H9 (cell line): ENCODE measurements around the gene C17orf107. TPM values are rescaled to one million over a fixed set of nuclear protein-coding genes. Genes with fewer than 3 reads are reported as not detected.
"Not testable (repeated sequence)": the region's sequence is repeated elsewhere in the genome, so short reads cannot be mapped to it uniquely, and the experiment has no call there.

Source experiments
- DNase-seq: peaks from one replicate; pipeline ENCODE4 v3.0.0-alpha.2; 2017
- H2AFZ ChIP-seq: one replicate; pipeline ENCODE4 v1.6.1; 2013; ENCODE audit warnings: mild to moderate bottlenecking, low read length, control low read depth, moderate library complexity
- H2AK5ac ChIP-seq: 2 replicates; pipeline ENCODE4 v1.6.1; 2013; ENCODE audit warnings: low read length, control low read depth, mixed read lengths; ENCODE audit not compliant: insufficient read length
- H2BK120ac ChIP-seq: one replicate; pipeline ENCODE4 v1.6.1; 2013; ENCODE audit warnings: low read depth, mild to moderate bottlenecking, low read length, control low read depth, inconsistent platforms; ENCODE audit not compliant: poor library complexity, severe bottlenecking
- H2BK12ac ChIP-seq: 2 replicates; pipeline ENCODE4 v1.6.1; 2013; ENCODE audit warnings: low read length, control low read depth, mixed read lengths, low read depth; ENCODE audit not compliant: insufficient read length
- H2BK15ac ChIP-seq: 2 replicates; pipeline ENCODE4 v1.6.1; 2013; ENCODE audit warnings: low read depth, low read length, control low read depth
- H2BK20ac ChIP-seq: one replicate; pipeline ENCODE4 v1.6.1; 2013; ENCODE audit warnings: low read depth, mild to moderate bottlenecking, low read length, control low read depth, inconsistent platforms; ENCODE audit not compliant: poor library complexity, severe bottlenecking
- H2BK5ac ChIP-seq: 2 replicates; pipeline ENCODE4 v1.6.1; 2013; ENCODE audit warnings: low read length, control low read depth, mixed read lengths; ENCODE audit not compliant: insufficient read length
- H3K14ac ChIP-seq: 2 replicates; pipeline ENCODE4 v1.6.1; 2013; ENCODE audit warnings: low read length, control low read depth; ENCODE audit not compliant: insufficient read depth
- H3K18ac ChIP-seq: 2 replicates; pipeline ENCODE4 v1.6.1; 2013; ENCODE audit warnings: low read depth, mild to moderate bottlenecking, mixed read lengths, low read length, control low read depth; ENCODE audit not compliant: insufficient read length
- H3K23ac ChIP-seq: 2 replicates; pipeline ENCODE4 v1.6.1; 2013; ENCODE audit warnings: low read length, control low read depth, mixed read lengths, low read depth; ENCODE audit not compliant: insufficient read length
- H3K23me2 ChIP-seq: 2 replicates; pipeline ENCODE4 v1.6.1; 2013; ENCODE audit warnings: low read depth, mild to moderate bottlenecking, mixed read lengths, low read length, control low read depth; ENCODE audit not compliant: insufficient read length, poor library complexity, severe bottlenecking
- H3K27ac ChIP-seq: 2 replicates; pipeline ENCODE4 v1.5.1; 2013; ENCODE audit warnings: low read length, control low read depth, mixed read lengths, low read depth; ENCODE audit not compliant: insufficient read length
- H3K27me3 ChIP-seq: 2 replicates; pipeline ENCODE4 v1.6.1; 2013; ENCODE audit warnings: low read length, control low read depth, inconsistent platforms; ENCODE audit not compliant: insufficient read depth
- H3K4ac ChIP-seq: 2 replicates; pipeline ENCODE4 v1.6.1; 2013; ENCODE audit warnings: low read depth, mild to moderate bottlenecking, control low read depth, inconsistent platforms, low read length, moderate library complexity
- H3K4me1 ChIP-seq: 2 replicates; pipeline ENCODE4 v1.6.1; 2013; ENCODE audit warnings: low read length, control low read depth, inconsistent platforms; ENCODE audit not compliant: insufficient read depth
- H3K4me2 ChIP-seq: 2 replicates; pipeline ENCODE4 v1.6.1; 2013; ENCODE audit warnings: low read length, control low read depth, mixed read lengths; ENCODE audit not compliant: insufficient read length, insufficient read depth
- H3K56ac ChIP-seq: 2 replicates; pipeline ENCODE4 v1.6.1; 2013; ENCODE audit warnings: low read depth, mild to moderate bottlenecking, mixed read lengths, low read length, control low read depth; ENCODE audit not compliant: insufficient read length
- H3K79me1 ChIP-seq: 2 replicates; pipeline ENCODE4 v1.6.1; 2013; ENCODE audit warnings: low read depth, mild to moderate bottlenecking, moderate library complexity, low read length, control low read depth, inconsistent platforms; ENCODE audit not compliant: insufficient read depth, poor library complexity, severe bottlenecking
- H3K79me2 ChIP-seq: 2 replicates; pipeline ENCODE4 v1.6.1; 2013; ENCODE audit warnings: low read length, control low read depth, inconsistent platforms; ENCODE audit not compliant: insufficient read depth
- H3K9ac ChIP-seq: 2 replicates; pipeline ENCODE4 v1.6.1; 2013; ENCODE audit warnings: low read length, control low read depth, mixed read lengths; ENCODE audit not compliant: insufficient read length; ENCODE audit errors: extremely low read depth
- H3K9me3 ChIP-seq: one replicate; pipeline ENCODE4 v1.6.1; 2013; ENCODE audit warnings: low read depth, low read length, inconsistent platforms; ENCODE audit not compliant: control insufficient read depth
- H3T11ph ChIP-seq: one replicate; pipeline ENCODE4 v1.6.1; 2013; ENCODE audit warnings: mild to moderate bottlenecking, low read length, control low read depth, inconsistent platforms
- H4K20me1 ChIP-seq: one replicate; pipeline ENCODE4 v1.6.1; 2013; ENCODE audit not compliant: control insufficient read depth, insufficient read length, insufficient read depth
- H4K5ac ChIP-seq: 2 replicates; pipeline ENCODE4 v1.6.1; 2013; ENCODE audit warnings: low read depth, mild to moderate bottlenecking, mixed read lengths, low read length, control low read depth; ENCODE audit not compliant: insufficient read length
- H4K8ac ChIP-seq: replicated peaks from 2 replicates; pipeline ENCODE4 v1.6.1; 2013; ENCODE audit warnings: low read length, control low read depth, mixed read lengths, low read depth; ENCODE audit not compliant: insufficient read length
- H4K91ac ChIP-seq: 2 replicates; pipeline ENCODE4 v1.6.1; 2013; ENCODE audit warnings: low read depth, mild to moderate bottlenecking, moderate library complexity, mixed read lengths, low read length, control low read depth; ENCODE audit not compliant: insufficient read length
- H3K27ac Mint-ChIP-seq, 3 experiments: 2 replicates in 2 of 3; 3 replicates in 1 of 3; pipeline ENCODE4 v1.8.0; 2020 to 2021; ENCODE audit warnings: mixed read lengths in 3 of 3, mild to moderate bottlenecking in 1 of 3, moderate library complexity in 1 of 3
- H3K27me3 Mint-ChIP-seq: 2 replicates; pipeline ENCODE4 v1.8.0; 2021; ENCODE audit warnings: low read depth, mild to moderate bottlenecking, moderate library complexity, mixed read lengths
- H3K36me3 Mint-ChIP-seq, 3 experiments: 2 replicates in 2 of 3; 3 replicates in 1 of 3; pipeline ENCODE4 v1.8.0; 2020 to 2021; ENCODE audit warnings: low read depth in 3 of 3, mixed read lengths in 3 of 3; ENCODE audit not compliant: insufficient read depth in 1 of 3
- H3K4me1 Mint-ChIP-seq, 2 experiments: 2 replicates each; pipeline ENCODE4 v1.8.0; 2020; ENCODE audit warnings: mixed read lengths in 2 of 2
- H3K4me3 Mint-ChIP-seq, 2 experiments: 2 replicates in 1 of 2; 3 replicates in 1 of 2; pipeline ENCODE4 v1.8.0; 2020 to 2021; ENCODE audit warnings: mild to moderate bottlenecking in 2 of 2, mixed read lengths in 2 of 2, moderate library complexity in 1 of 2
- H3K9me3 Mint-ChIP-seq, 2 experiments: 2 replicates in 1 of 2; 3 replicates in 1 of 2; pipeline ENCODE4 v1.8.0; 2020; ENCODE audit warnings: mild to moderate bottlenecking in 2 of 2, mixed read lengths in 2 of 2, moderate library complexity in 1 of 2
- WGBS: extraction: QIAGEN DNeasy Blood & Tissue Kit; methylation state at CpG from one replicate; pipeline ENCODE4 v1.1.7; 2013; ENCODE audit warnings: missing lambda C conversion rate, low lambda C conversion rate, mixed read lengths; ENCODE audit not compliant: insufficient read length; ENCODE audit errors: extremely low coverage; 5-methylcytosine and 5-hydroxymethylcytosine counted together
- total RNA-seq: library from RNA; stranded (reverse); gene quantifications from 2 replicates; pipeline ENCODE4 v1.2.1, GENCODE V29; 2021
- TF ChIP-seq, protein P1 (sequence below): fragments of 200-600 bp; sonication (generic); conservative IDR thresholded peaks from 3 replicates; pipeline ENCODE4 v1.8.0; 2021; ENCODE audit warnings: antibody characterized with exemption, mild to moderate bottlenecking

The C17orf107 gene
- total RNA-seq, 1 experiment from 2014 or later = 4.4 TPM

DNA sequence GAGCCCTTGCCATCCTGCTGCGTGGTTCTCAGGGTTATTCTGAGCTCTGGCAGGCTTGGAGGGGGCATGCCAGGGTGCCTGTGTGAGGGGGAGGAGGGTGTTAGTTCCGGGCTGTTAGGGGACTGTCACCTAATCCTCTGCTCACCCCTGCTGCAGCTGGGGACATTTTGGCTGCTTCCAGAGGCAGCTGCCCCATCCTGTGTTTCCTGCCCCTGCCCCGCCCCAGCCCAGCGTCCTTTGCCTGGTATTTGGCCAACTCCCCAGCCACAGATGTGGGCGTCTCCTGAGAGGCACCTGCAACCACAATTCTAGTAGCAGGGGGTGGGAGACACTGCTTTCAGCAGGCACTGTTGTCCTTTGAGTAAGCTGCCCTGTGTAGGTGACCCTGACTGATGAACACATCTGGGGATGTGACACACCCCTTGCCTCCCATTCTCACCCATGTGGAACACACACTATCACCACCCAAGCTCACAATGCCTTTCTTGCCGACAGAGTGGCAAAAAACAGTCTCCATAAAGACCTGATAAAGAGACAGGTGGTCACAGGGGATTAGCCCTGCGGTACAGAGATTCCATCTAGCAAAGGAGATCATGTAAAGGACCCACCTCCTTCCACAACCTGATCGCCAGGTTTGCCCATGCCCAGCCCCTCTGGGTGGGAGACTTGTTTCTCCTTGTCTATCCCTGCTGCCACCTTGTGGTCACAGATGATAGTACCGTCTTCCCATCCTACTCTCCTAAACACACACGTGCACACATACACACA is 3.9 kb downstream of the C17orf107 start, which contains the start of gene CHRNE:
CHRNE (minus strand) TSS at position 48 of the 768 bp plus-strand sequence; CDS start at position 13, 35 bp downstream.
- no peak within 1 kb of the TSS for H3K23ac ChIP-seq
- no peaks in the 10 kb centered on the region for H3K27me3 ChIP-seq
- H3K23me2 ChIP-seq = peaks cover 12% of the 10 kb centered on the region
- H3K4me3 Mint-ChIP-seq = peak within 1 kb of the TSS in 1 of 2 experiments; percentile 4; a peak in 2 of 5 replicates
- no peak within 1 kb of the TSS for H3K14ac ChIP-seq
- peak; percentile 94 for DNase-seq
- H2BK120ac ChIP-seq = no peak within 1 kb of the TSS
- H3K27ac ChIP-seq = no peak within 1 kb of the TSS
- no peak within 1 kb of the TSS for H3K4ac ChIP-seq
- no peak within 1 kb of the TSS for H2BK20ac ChIP-seq
- TF ChIP-seq, protein P1, sequence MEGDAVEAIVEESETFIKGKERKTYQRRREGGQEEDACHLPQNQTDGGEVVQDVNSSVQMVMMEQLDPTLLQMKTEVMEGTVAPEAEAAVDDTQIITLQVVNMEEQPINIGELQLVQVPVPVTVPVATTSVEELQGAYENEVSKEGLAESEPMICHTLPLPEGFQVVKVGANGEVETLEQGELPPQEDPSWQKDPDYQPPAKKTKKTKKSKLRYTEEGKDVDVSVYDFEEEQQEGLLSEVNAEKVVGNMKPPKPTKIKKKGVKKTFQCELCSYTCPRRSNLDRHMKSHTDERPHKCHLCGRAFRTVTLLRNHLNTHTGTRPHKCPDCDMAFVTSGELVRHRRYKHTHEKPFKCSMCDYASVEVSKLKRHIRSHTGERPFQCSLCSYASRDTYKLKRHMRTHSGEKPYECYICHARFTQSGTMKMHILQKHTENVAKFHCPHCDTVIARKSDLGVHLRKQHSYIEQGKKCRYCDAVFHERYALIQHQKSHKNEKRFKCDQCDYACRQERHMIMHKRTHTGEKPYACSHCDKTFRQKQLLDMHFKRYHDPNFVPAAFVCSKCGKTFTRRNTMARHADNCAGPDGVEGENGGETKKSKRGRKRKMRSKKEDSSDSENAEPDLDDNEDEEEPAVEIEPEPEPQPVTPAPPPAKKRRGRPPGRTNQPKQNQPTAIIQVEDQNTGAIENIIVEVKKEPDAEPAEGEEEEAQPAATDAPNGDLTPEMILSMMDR = peak; percentile 81
- H2AFZ ChIP-seq = no peak within 1 kb of the TSS
- peaks cover 10 to 24% of the 10 kb centered on the region in 2 experiments for H3K4me1 Mint-ChIP-seq
- H3K9me3 ChIP-seq = no peaks in the 10 kb centered on the region
- no peak within 1 kb of the TSS for H4K91ac ChIP-seq
- no peak within 1 kb of the TSS for H4K8ac ChIP-seq
- H2BK5ac ChIP-seq = no peak within 1 kb of the TSS
- no peak within 1 kb of the TSS for H3T11ph ChIP-seq
- H3K27ac Mint-ChIP-seq = no peak within 1 kb of the TSS; a peak in 2 of 7 replicates
- H3K4me1 ChIP-seq = peaks cover 3% of the 10 kb centered on the region; the same call in 1 of the 2 replicates
- no peak within 1 kb of the TSS for H3K56ac ChIP-seq
- H4K20me1 ChIP-seq = no peaks in the 10 kb centered on the region
- no peak within 1 kb of the TSS for H3K18ac ChIP-seq
- no peaks in the 10 kb centered on the region for H3K9me3 Mint-ChIP-seq
- no peak within 1 kb of the TSS for H3K4me2 ChIP-seq
- H3K36me3 Mint-ChIP-seq = no peaks in the 10 kb centered on the region; a peak in 1 of 7 replicates
- no peak within 1 kb of the TSS for H2BK15ac ChIP-seq
- H2BK12ac ChIP-seq = no peak within 1 kb of the TSS
- H4K5ac ChIP-seq = no peak within 1 kb of the TSS
- WGBS = no CpG with 5 or more reads among the region's 10 CpGs
- no peak within 1 kb of the TSS for H3K9ac ChIP-seq
- no peak within 1 kb of the TSS for H2AK5ac ChIP-seq
- peaks cover 16% of the 10 kb centered on the region for H3K27me3 Mint-ChIP-seq
- H3K79me2 ChIP-seq = no peaks in the 10 kb centered on the region
- H3K79me1 ChIP-seq = no peaks in the 10 kb centered on the region

DNA sequence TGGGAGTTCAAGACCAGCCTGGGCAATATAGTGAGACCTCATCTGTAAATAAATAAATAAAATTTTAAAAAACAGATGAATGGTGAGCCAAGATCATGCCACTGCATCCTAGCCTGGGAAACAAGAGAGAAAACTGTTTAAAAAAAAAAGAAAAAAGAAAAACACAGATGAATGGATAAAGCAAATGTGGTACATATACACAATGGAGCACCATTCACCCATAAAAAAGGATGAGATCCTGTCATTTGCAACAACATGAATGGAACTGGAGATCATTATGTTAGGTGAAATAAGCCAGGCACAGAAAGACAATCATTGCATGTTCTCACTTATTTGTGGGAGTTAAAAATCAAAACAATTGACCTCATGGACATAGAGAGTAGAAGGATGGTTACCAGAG is 7.3 kb downstream of the C17orf107 start:
- H3K4me1 ChIP-seq, H3K27me3 ChIP-seq, H3K9me3 Mint-ChIP-seq, H2AFZ ChIP-seq, H2BK120ac ChIP-seq, H2BK20ac ChIP-seq, H3K18ac ChIP-seq, H2AK5ac ChIP-seq, H3K4me2 ChIP-seq, H3K23me2 ChIP-seq, H4K91ac ChIP-seq, H3K27ac Mint-ChIP-seq, DNase-seq, H3K36me3 Mint-ChIP-seq, H3K23ac ChIP-seq, H4K5ac ChIP-seq, H2BK15ac ChIP-seq, H3K56ac ChIP-seq, H2BK12ac ChIP-seq, H3K4me3 Mint-ChIP-seq, H3K79me2 ChIP-seq, H4K20me1 ChIP-seq, H3K79me1 ChIP-seq, H3K9ac ChIP-seq, H2BK5ac ChIP-seq, H3T11ph ChIP-seq, H4K8ac ChIP-seq, H3K14ac ChIP-seq, H3K27ac ChIP-seq, H3K4ac ChIP-seq, H3K9me3 ChIP-seq: not testable (repeated sequence)
- Mint-ChIP-seq H3K27me3 (peaks cover 16% of the 10 kb centered on the region), H3K4me1 (peaks cover 14% of the 10 kb centered on the region in 2 experiments)
